D341Med (cell line): ENCODE data around the gene NCF4.
A peak's percentile ranks its signal among the peaks of the same experiment; 100 is the strongest.

Source experiments
- DNase-seq: peaks from one replicate; pipeline ENCODE4 v3.0.0; 2012; ENCODE audit warnings: low spot score

NCF4 gene

DNA sequence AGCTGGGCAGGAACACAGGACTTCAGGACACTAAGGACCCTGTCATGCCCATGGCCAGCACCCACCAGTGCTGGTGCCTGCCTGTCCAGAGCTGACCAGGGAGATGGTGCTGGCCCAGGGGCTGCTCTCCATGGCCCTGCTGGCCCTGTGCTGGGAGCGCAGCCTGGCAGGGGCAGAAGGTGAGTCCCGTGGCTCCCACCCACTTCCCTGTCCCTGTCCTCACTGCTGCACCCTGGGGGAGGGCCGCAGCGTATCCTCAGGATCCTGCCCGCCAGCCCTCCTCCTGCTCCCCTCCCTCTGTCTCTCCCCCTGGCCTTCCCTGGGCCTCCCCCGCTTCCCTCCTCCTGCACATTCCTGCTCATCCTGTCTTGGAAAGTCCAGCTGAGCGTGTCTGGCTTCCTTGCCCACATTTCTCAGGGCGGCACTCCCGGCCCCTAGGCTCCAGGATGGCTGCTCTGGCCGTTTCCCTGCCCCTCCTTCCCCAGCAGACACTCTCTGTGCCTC, 61.4 kb downstream of the NCF4 start:
- DNase-seq = no peak

DNA sequence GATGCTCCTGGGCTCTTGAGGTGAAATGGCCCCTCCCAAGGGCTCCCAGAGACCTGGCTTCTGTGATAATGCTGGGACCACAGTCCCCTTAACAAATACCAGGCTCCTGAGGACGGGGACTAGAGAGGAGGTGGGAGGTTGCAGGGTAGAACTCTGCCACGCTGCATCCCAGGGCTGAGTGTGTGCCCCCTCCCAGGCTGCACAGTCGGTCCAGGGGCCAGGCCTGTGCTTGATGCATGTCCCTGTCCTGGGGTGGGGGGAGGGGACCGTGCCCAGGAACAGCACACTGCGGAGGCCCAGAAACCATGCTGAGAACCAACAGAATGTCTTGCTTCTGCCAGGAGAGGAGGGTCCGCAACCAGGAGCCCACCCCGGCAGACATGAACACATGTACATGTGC, 61.9 kb downstream of the NCF4 start:
- DNase-seq = peak; percentile 13

DNA sequence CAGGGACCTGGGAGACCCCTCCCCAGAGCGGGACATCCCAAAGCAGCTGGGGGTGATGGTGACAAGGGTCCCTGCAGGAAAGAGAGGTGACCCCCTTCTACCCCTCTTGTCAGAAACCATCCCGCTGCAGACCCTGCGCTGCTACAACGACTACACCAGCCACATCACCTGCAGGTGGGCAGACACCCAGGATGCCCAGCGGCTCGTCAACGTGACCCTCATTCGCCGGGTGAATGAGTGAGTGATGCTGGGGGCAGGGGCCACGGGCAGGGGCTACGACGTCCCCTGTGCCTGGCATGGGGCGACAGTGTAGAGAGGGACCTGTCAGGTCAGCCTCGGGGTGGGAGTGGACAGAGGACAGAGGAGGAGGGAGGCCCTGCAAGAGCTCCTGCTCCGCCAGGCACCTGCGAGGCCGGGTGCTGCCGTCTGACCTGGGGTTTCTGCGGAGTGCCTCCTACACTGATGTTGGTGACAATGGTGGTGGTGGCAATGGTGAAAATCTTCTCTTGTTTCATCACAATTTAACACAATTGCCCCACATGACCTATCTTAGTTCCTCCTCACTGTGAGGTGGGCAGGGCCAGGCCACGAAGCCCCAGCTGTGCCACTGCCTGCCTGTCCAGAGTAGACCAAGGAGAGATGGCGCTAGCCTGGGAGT, 62.5 kb downstream of the NCF4 start:
- DNase-seq = peak; percentile 11

DNA sequence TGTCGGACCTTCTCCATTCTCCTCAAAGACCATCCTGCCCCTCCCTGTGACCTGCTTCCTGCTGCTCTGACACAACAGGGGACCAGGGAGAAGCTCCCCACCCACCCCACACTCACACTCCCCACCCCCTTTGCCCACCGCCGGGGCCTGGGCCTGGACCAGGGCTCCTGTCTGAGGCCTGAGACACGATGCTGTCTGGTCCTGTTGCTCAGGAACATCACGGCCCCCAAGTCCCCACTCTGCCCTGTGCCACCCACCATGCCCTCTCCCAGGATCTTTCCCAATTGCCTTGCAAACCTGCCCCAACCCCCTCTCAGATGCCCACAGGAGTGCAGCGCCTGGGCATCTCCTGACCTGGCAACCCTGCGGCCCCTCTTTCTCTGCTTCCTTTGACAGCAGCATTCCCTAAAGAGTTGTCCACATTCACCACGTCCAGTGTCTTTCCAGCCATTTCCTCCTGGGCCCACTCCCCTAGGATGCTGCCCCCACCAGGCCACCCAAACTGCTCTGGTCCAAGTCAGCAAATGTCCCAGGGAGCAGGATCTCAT, 63.4 kb downstream of the NCF4 start:
- no peak for DNase-seq

DNA sequence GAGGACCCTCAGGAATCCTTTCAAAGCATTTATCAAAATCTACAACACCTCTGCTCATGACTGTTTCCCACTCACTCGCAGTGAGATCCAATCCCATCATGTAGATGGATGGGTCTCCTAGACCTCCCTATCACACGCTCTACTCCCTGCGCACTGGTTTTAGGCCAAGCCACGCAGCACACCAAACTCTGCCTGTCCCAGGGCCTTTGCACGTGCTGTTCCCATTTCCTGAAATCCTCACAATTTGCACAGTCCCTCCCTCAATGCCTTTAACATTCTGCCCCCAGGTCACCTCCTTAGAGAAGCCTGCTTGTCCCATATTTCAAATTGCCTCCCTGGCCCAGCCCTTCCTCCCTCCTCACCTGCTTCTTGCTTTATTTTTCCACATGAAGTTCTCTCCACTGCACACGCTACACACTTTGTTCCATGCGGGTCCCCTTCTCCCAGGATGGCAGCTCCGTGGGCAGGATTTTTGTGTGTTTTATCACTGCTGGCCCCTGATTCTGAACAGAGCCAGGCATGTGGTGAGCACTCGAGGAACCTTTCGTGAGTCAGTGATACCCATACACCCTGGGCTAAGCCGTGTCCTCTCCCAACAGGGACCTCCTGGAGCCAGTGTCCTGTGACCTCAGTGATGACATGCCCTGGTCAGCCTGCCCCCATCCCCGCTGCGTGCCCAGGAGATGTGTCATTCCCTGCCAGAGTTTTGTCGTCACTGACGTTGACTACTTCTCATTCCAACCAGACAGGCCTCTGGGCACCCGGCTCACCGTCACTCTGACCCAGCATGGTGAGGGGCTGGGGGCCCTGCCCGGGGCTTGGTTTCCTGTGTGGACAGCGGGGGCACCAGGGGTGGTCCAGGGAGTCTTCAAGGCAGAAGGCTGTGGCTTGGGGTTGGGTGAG, 64.8 kb downstream of the NCF4 start:
- no peak for DNase-seq

DNA sequence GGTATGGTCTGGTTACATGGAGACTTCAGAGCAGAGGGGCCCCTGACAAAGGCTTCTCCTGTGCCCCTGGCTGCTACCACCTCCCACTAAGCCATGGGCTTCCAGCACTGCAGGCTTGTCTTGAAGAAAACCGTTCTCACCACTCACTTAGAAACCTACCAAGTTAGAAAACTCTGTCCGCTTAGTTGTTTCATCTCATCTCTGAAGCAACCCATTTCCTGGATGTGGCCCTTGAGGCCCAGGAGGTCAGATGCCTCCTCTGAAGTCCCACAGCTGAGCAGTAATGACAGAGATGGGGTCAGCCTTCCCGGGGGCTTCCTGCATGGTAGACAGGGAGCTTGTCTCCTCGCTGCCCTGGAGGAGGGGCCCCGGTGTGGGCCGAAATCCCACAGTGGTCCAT, 65.5 kb downstream of the NCF4 start:
- DNase-seq = no peak

DNA sequence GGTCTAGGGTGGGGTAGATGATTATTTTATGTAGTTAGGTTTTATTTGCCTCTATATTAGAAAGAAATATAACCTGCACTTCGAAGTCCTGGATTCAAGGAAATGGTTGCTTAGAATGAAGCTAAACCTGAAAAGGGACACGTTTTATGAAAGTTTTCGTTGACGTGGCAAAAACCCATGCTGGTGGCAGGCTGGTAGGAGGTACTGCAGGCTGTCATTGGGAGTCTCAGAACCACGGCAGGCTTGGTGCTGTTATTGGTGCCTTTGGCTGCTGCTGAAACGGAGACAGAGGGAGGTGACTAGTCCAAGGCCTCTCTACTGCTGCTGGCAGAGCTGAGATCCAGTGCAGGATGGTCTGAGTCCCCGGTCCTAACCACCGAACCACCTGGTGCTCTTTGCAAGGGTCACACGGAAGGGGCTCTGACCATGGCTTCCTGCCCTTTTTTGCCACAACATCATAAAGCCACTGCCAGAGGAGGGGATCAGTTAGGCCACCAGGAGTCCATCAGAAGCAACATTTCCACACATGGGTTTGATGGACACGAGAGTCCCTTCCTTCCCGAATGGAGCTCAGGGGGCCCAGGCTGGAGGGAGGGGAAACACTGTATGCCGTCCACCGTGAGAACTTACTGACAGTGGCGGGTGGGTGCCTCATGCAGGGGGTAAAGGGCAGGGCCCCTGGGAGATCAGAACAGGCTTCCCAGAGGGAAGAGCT, 66.1 kb downstream of the NCF4 start:
- DNase-seq = no peak
